OCI-LY1 (cell line): ENCODE measurements around the gene EIF1AY.
"Not testable (repeated sequence)": the region's sequence is repeated elsewhere in the genome, so short reads cannot be mapped to it uniquely, and the experiment has no call there.

Source experiments
- H2AFZ ChIP-seq: fragments of 200-600 bp; sonication (generic), shearing (Covaris generic); 2 replicates; pipeline ENCODE4 v1.6.0; 2014; ENCODE audit warnings: antibody characterized with exemption, mild to moderate bottlenecking, low read length
- H3F3A ChIP-seq: fragments of 200-600 bp; sonication (generic), shearing (Covaris generic); 2 replicates; pipeline ENCODE4 v1.6.0; 2014; ENCODE audit warnings: mild to moderate bottlenecking, antibody characterized with exemption, low read length, moderate library complexity; ENCODE audit not compliant: insufficient read depth
- H3K27ac ChIP-seq: fragments of 200-600 bp; sonication (generic); 2 replicates; pipeline ENCODE4 v1.5.1; 2014; ENCODE audit warnings: low read length, mixed run types, mild to moderate bottlenecking, low read depth; ENCODE audit not compliant: poor library complexity, severe bottlenecking
- H3K27me3 ChIP-seq: fragments of 200-600 bp; sonication (generic); 2 replicates; pipeline ENCODE4 v1.6.0; 2014; ENCODE audit warnings: antibody characterized with exemption, mild to moderate bottlenecking, low read length, moderate library complexity; ENCODE audit not compliant: insufficient read depth
- H3K36me3 ChIP-seq: fragments of 200-600 bp; sonication (generic); 2 replicates; pipeline ENCODE4 v1.6.1; 2014; ENCODE audit warnings: mild to moderate bottlenecking, antibody characterized with exemption, low read length, moderate library complexity, mixed read lengths; ENCODE audit not compliant: insufficient read depth
- H3K4me1 ChIP-seq: fragments of 200-600 bp; sonication (generic); 2 replicates; pipeline ENCODE4 v1.5.1; 2014; ENCODE audit warnings: mild to moderate bottlenecking, low read length, moderate library complexity; ENCODE audit not compliant: insufficient read depth, severe bottlenecking
- H3K4me2 ChIP-seq: fragments of 200-600 bp; sonication (generic), shearing (Covaris generic); 2 replicates; pipeline ENCODE4 v1.6.1; 2014; ENCODE audit warnings: low read length
- H3K4me3 ChIP-seq: fragments of 200-600 bp; sonication (generic); 2 replicates; pipeline ENCODE4 v1.5.1; 2014; ENCODE audit warnings: low read length, low read depth, mild to moderate bottlenecking, mixed read lengths; ENCODE audit not compliant: poor library complexity, severe bottlenecking
- H3K79me2 ChIP-seq: fragments of 200-600 bp; shearing (Covaris generic); 2 replicates; pipeline ENCODE4 v1.6.1; 2016; ENCODE audit warnings: mixed run types, low read length, mixed read lengths; ENCODE audit not compliant: insufficient read depth
- H3K9ac ChIP-seq: fragments of 200-600 bp; sonication (generic), shearing (Covaris generic); 2 replicates; pipeline ENCODE4 v1.6.1; 2014; ENCODE audit warnings: mild to moderate bottlenecking, low read length, mixed read lengths
- H3K9me2 ChIP-seq: fragments of 200-600 bp; sonication (generic), shearing (Covaris generic); 2 replicates; pipeline ENCODE4 v1.6.1; 2014; ENCODE audit warnings: low read depth, mild to moderate bottlenecking, low read length, mixed read lengths
- H3K9me3 ChIP-seq: fragments of 200-600 bp; shearing (Covaris generic); 2 replicates; pipeline ENCODE4 v1.6.1; 2014; ENCODE audit warnings: low read length, mixed read lengths
- H4K20me1 ChIP-seq: fragments of 200-600 bp; sonication (generic), shearing (Covaris generic); 2 replicates; pipeline ENCODE4 v1.6.0; 2016; ENCODE audit warnings: mild to moderate bottlenecking, low read length; ENCODE audit not compliant: insufficient read depth
- CTCF ChIP-seq: fragments of 200-600 bp; sonication (generic), shearing (Covaris generic); IDR thresholded peaks from 2 replicates; pipeline ENCODE4 v1.5.1; 2017; ENCODE audit warnings: mild to moderate bottlenecking, antibody characterized with exemption, low read length, moderate library complexity, mixed read lengths
- EZH2 ChIP-seq: fragments of 200-600 bp; sonication (generic), shearing (Covaris generic); IDR thresholded peaks from 2 replicates; pipeline ENCODE4 v1.8.0; 2017; ENCODE audit warnings: borderline replicate concordance, mixed run types, mild to moderate bottlenecking, antibody characterized with exemption, low read length, moderate library complexity, mixed read lengths

EIF1AY gene

GRCh38 chrY:20549289-20549688 is 26.3 kb upstream of the EIF1AY start:
- H3K36me3 ChIP-seq = no peaks in the 10 kb centered on the region
- H3K4me1 ChIP-seq = no peaks in the 10 kb centered on the region
- H4K20me1 ChIP-seq = no peaks in the 10 kb centered on the region
- no peaks in the 10 kb centered on the region for H3K79me2 ChIP-seq
- no peaks in the 10 kb centered on the region for H3K27me3 ChIP-seq
- TF ChIP-seq EZH2 = no peak
- TF ChIP-seq CTCF = no peak
- no peak overlapping the region for H3K27ac ChIP-seq
- no peak overlapping the region for H3K9ac ChIP-seq
- H3F3A ChIP-seq = no peaks in the 10 kb centered on the region
- no peak overlapping the region for H3K4me3 ChIP-seq
- no peak overlapping the region for H2AFZ ChIP-seq
- H3K9me2 ChIP-seq = no peaks in the 10 kb centered on the region
- no peaks in the 10 kb centered on the region for H3K9me3 ChIP-seq
- no peak overlapping the region for H3K4me2 ChIP-seq

GRCh38 chrY:20551840-20552239 is 23.7 kb upstream of the EIF1AY start:
- H3K9me2 ChIP-seq = no peaks in the 10 kb centered on the region
- no peaks in the 10 kb centered on the region for H3K4me1 ChIP-seq
- no peak overlapping the region for H2AFZ ChIP-seq
- H3K27ac ChIP-seq = no peak overlapping the region
- H4K20me1 ChIP-seq = no peaks in the 10 kb centered on the region
- H3F3A ChIP-seq = no peaks in the 10 kb centered on the region
- no peak for TF ChIP-seq EZH2
- TF ChIP-seq CTCF = no peak
- H3K79me2 ChIP-seq = no peaks in the 10 kb centered on the region
- no peak overlapping the region for H3K4me2 ChIP-seq
- H3K9ac ChIP-seq = no peak overlapping the region
- no peaks in the 10 kb centered on the region for H3K36me3 ChIP-seq
- no peaks in the 10 kb centered on the region for H3K9me3 ChIP-seq
- no peaks in the 10 kb centered on the region for H3K27me3 ChIP-seq
- no peak overlapping the region for H3K4me3 ChIP-seq

GRCh38 chrY:20552764-20553323 is 22.7 kb upstream of the EIF1AY start:
- H3K9ac ChIP-seq, H3K4me2 ChIP-seq, H3K36me3 ChIP-seq, H3K9me3 ChIP-seq, H3K4me3 ChIP-seq, H3K27ac ChIP-seq, H3K4me1 ChIP-seq, H4K20me1 ChIP-seq, H3F3A ChIP-seq, H3K9me2 ChIP-seq, H3K79me2 ChIP-seq, H2AFZ ChIP-seq, H3K27me3 ChIP-seq: not testable (repeated sequence)

GRCh38 chrY:20555820-20556219 is 19.8 kb upstream of the EIF1AY start:
- H3K27me3 ChIP-seq = no peaks in the 10 kb centered on the region
- no peaks in the 10 kb centered on the region for H3K36me3 ChIP-seq
- H3K4me3 ChIP-seq = no peak overlapping the region
- H3K9me3 ChIP-seq = no peaks in the 10 kb centered on the region
- TF ChIP-seq CTCF (no peak), EZH2 (no peak)
- no peaks in the 10 kb centered on the region for H3K9me2 ChIP-seq
- no peak overlapping the region for H2AFZ ChIP-seq
- H3K79me2 ChIP-seq = no peaks in the 10 kb centered on the region
- H3F3A ChIP-seq = no peaks in the 10 kb centered on the region
- H3K4me2 ChIP-seq = no peak overlapping the region
- H3K4me1 ChIP-seq = no peaks in the 10 kb centered on the region
- no peaks in the 10 kb centered on the region for H4K20me1 ChIP-seq
- no peak overlapping the region for H3K9ac ChIP-seq
- H3K27ac ChIP-seq = no peak overlapping the region
